Activated naive CD4-positive, alpha-beta T cell treated with anti-CD3 and anti-CD28 coated beads for 36 hours (primary cell): ENCODE measurements around the gene STAT5A. TPM values are rescaled to one million over a fixed set of nuclear protein-coding genes. Genes with fewer than 3 reads are reported as not detected.
"Not testable (repeated sequence)": the region's sequence is repeated elsewhere in the genome, so short reads cannot be mapped to it uniquely, and the experiment has no call there.

Experiments
- CTCF ChIA-PET: fragments of 350-600 bp; sonication (Branson Sonifier 250); formaldehyde crosslinking; loops from one replicate; lab custom pipeline; 2021; ENCODE audit warnings: antibody characterized with exemption; lab: Charles Lee
- DNase-seq: peaks from one replicate; pipeline ENCODE4 v3.0.0-alpha.2; 2020
- H3K27ac Mint-ChIP-seq: one replicate; pipeline ENCODE4 v1.8.0; 2021; ENCODE audit warnings: mild to moderate bottlenecking, mixed read lengths
- H3K27me3 Mint-ChIP-seq: one replicate; pipeline ENCODE4 v1.8.0; 2021; ENCODE audit warnings: low read depth, mixed read lengths
- H3K36me3 Mint-ChIP-seq: one replicate; pipeline ENCODE4 v1.8.0; 2021; ENCODE audit warnings: low read depth, mixed read lengths
- H3K4me1 Mint-ChIP-seq: one replicate; pipeline ENCODE4 v1.8.0; 2021; ENCODE audit warnings: low read depth, mixed read lengths
- H3K4me3 Mint-ChIP-seq: one replicate; pipeline ENCODE4 v1.8.0; 2021; ENCODE audit warnings: mild to moderate bottlenecking, moderate library complexity, mixed read lengths
- H3K9me3 Mint-ChIP-seq: one replicate; pipeline ENCODE4 v1.8.0; 2021; ENCODE audit warnings: mixed read lengths
- intact Hi-C: fragments of 100-400 bp; cut with micrococcal nuclease; formaldehyde crosslinking; loops from one replicate; pipeline ENCODE4 v1.15.1; 2023
- total RNA-seq, 2 experiments: library from RNA; stranded (reverse); gene quantifications; one replicate each; pipeline ENCODE4 v1.2.3, GENCODE V29; 2021

The STAT5A gene
- total RNA-seq, 2 experiments from 2014 or later = 165 to 174 TPM

DNA sequence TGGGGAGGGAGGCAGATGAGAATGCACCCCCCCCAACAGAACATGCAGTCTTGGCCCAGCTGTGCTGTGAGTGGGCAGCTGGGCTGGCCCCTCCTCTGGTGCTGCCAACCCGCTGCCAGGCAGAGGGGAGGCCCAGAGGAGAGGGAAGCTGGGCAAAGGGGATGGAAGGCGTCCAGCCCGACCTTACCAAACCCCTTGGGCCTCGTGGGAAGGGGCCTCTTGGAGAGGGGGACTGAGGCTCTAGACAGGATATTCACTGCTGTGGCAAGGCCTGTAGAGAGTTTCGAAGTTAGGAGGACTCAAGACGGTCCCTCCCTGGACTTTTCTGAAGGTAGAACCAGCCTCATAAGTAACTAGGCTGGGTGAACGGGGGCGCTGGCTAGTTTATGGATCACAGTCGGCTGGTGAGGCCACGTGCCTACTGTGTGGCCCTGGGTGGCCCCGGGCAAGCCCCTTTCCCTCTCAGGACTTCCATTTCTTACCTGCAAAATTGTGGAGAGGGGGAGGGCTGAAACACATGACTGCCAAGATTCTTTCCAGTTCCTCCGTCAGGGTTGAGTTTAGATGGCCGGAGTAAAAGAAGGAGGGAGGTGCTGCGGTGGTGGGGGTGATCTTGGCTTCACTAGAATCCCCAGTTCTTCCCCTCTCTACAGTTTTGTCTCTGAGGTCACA is 857 bp upstream of the STAT5A start:
- Mint-ChIP-seq H3K9me3 (no peaks in the 10 kb centered on the region), H3K4me3 (peak overlapping the region; percentile 86), H3K27ac (peak overlapping the region; percentile 95), H3K27me3 (no peaks in the 10 kb centered on the region), H3K4me1 (peaks cover 73% of the 10 kb centered on the region), H3K36me3 (peaks cover 39% of the 10 kb centered on the region)
- DNase-seq = peak; percentile 71
- CTCF ChIA-PET = interaction anchor here (0.7 to 3.4 kb wide), 6 partner anchors 10 to 98 kb away, joined by 3 to 41 read pairs (median 8); no protein-coding TSS in a partner anchor
- intact Hi-C loops = loop anchor here (1.0 to 5.0 kb wide), 4 partner anchors 10 to 105 kb away; partner anchors contain the start of gene KCNH4

DNA sequence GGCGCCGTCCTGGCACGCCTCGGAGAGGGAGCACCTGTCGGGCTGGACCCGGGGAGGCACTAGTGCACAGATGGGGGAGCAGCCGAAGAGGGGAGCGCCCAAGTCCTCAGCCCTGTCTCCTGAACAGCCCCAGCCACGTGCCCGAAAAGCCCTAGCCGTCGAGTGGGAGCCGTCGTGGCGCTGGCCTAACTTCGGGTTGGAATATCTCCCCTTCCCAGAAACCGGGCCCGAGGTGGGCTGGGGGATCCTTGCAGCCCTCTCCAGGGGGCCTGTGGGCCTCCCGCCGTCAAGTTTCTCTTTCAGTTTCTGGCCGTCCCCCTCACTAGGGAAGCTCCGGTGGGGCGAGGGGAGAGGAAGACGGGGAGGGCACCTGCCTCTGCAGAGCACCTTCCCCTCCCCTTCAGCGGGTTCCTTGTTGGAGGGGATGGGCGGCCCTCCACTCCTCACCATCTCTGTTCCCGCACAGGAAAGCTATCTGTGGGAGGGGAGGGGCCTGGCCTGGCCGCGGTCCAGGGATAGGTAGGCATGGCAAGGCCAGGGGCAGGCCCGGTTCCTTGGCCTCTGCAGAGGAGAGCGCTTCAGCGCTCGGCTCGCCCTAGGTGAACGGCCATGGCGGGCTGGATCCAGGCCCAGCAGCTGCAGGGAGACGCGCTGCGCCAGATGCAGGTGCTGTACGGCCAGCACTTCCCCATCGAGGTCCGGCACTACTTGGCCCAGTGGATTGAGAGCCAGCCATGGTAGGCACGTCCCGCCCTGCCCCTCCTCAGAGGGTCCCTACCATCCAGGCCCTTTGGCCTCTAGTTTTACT is 709 bp downstream of the STAT5A start:
- H3K9me3 Mint-ChIP-seq = no peaks in the 10 kb centered on the region
- peaks cover 66% of the 10 kb centered on the region for H3K4me1 Mint-ChIP-seq
- peak overlapping the region; percentile 86 for H3K4me3 Mint-ChIP-seq
- CTCF ChIA-PET = interaction anchor here (0.5 to 3.4 kb wide), 12 partner anchors 9 to 267 kb away, joined by 3 to 41 read pairs (median 4); no protein-coding TSS in a partner anchor
- H3K27me3 Mint-ChIP-seq = no peaks in the 10 kb centered on the region
- intact Hi-C loops = loop anchor here (1.0 to 5.0 kb wide), 3 partner anchors 22 to 107 kb away; partner anchors contain the start of gene KCNH4
- peaks cover 48% of the 10 kb centered on the region for H3K36me3 Mint-ChIP-seq
- DNase-seq = peak; percentile 72
- peak overlapping the region; percentile 87 for H3K27ac Mint-ChIP-seq

DNA sequence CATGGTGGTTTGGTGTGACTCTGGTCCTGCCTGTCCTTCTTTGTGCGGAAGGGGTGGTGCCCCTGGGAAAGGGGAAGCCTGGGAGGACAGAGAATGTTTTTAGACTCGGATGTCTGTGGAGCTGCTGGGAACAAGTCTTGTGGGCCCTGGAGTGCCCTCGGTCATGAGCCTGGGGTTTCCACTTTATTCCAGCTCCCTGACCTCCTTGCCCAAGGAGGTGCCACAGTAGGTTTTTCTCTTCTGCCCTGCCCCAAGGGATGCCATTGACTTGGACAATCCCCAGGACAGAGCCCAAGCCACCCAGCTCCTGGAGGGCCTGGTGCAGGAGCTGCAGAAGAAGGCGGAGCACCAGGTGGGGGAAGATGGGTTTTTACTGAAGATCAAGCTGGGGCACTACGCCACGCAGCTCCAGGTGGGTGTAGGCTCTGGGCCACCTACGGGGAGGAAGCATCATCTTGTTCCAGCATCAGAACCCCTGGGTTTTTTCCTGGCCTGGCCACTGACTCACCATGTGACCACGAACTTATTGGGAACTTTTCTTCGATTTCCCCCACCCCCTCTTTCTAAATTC is 1.4 kb downstream of the STAT5A start:
- DNase-seq = peak; percentile 74
- Mint-ChIP-seq H3K27me3 (no peaks in the 10 kb centered on the region), H3K36me3 (peaks cover 53% of the 10 kb centered on the region), H3K4me1 (peaks cover 62% of the 10 kb centered on the region), H3K9me3 (no peaks in the 10 kb centered on the region), H3K27ac (peak overlapping the region; percentile 87), H3K4me3 (peak overlapping the region; percentile 86)
- CTCF ChIA-PET = interaction anchor here (0.5 to 3.4 kb wide), 11 partner anchors 10 to 268 kb away, joined by 3 to 41 read pairs (median 4); no protein-coding TSS in a partner anchor
- intact Hi-C loops = loop anchor here (1.0 to 5.0 kb wide), 2 partner anchors 67 to 107 kb away; partner anchors contain the start of gene KCNH4

DNA sequence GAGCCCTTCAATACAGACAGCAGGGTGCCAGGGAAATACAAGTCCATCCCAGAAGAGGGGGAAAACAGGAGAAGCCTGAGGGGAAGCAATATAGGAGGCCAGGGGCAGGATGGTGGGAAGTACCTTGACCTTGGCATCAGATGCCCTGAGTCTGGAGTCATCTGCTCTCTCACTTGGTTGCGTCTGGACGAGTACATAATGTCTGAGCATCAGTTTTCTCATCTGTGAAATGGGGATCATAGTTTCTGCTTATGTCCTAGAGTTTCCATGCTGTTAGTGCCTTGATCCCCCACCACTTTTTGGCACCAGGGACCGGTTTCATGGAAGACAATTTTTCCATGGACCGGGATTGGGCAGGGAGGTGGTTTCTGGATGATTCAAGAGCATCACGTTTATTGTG is 2.3 kb downstream of the STAT5A start:
- DNase-seq = no peak
- Mint-ChIP-seq H3K36me3 (peaks cover 62% of the 10 kb centered on the region), H3K27me3 (no peaks in the 10 kb centered on the region), H3K9me3 (no peaks in the 10 kb centered on the region), H3K27ac (peak overlapping the region; percentile 87), H3K4me1 (peaks cover 61% of the 10 kb centered on the region), H3K4me3 (peak overlapping the region; percentile 86)
- intact Hi-C loops = no loop called here
- CTCF ChIA-PET = interaction anchor here (1.4 to 3.4 kb wide), 5 partner anchors 11 to 68 kb away, joined by 3 to 41 read pairs (median 4); no protein-coding TSS in a partner anchor

DNA sequence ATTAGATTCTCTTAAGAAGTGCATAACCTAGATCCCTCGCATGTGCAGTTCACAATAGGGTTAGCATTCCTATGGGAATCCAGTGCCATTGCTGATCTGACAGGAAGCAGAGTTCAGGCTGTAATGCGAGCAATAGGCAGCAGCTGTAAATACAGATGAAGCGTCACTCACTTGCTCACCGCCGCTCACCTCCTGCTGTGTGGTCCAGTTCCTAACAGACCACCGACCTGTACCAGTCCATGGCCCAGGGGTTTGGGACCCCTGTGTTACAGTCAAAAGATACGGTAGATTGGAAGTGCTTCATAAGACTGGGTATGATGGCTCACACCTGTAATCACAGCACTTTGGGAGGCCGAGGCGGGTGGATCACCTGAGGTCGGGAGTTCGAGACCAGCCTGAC is 2.8 kb downstream of the STAT5A start:
- Mint-ChIP-seq H3K4me1 (peaks cover 57% of the 10 kb centered on the region), H3K4me3 (peak overlapping the region; percentile 43), H3K36me3 (peaks cover 66% of the 10 kb centered on the region), H3K27ac (peak overlapping the region; percentile 87), H3K9me3 (no peaks in the 10 kb centered on the region), H3K27me3 (no peaks in the 10 kb centered on the region)
- intact Hi-C loops = no loop called here
- CTCF ChIA-PET = interaction anchor here (1.6 to 3.4 kb wide), 3 partner anchors 42 to 69 kb away, joined by 4 to 41 read pairs (median 9); no protein-coding TSS in a partner anchor
- DNase-seq = no peak

DNA sequence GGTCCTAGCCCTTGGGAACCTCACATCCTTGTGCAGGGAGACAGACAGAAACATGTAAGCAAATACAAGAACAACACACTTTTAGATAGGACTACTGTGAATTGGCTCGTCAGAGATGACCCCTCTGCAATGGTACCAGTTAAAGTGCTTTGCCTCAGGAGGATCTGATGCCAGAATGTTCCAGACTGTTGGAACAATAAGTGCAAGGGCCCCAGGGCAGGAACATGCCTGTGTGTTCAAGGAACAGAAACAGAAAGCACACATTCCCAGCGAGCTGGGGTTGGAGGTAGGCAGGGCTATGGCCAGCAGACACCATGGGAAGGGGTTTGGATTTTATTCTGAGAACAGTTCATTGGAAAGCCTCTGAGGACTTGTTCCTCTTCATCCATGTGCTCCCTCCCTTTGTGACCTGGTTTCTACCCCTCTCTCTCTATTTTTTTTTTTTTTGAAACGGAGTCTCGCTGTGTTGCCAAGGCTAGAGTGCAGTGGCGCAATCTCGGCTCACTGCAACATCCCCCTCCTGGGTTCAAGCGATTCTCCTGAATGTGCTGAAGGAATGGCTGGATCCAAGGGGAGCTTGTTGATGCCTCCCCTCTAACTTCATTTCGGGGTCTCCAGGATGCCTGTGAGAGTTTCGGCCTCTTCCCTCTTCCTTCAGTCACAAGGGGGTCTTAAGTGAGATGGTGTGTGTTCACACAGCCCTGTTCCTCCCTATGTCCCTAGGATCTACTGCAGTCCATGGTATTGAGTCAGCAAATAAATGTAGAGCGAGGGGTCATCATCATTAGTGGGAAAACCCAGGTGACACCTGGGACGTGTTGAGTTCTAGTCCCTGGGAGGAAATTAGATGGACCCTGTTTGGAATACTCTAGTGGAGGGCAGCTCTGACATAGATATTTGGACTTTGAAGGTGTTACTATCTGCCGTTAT is 6.4 kb downstream of the STAT5A start:
- no peak overlapping the region for H3K4me3 Mint-ChIP-seq
- intact Hi-C loops = no loop called here
- peak overlapping the region; percentile 76 for H3K27ac Mint-ChIP-seq
- CTCF ChIA-PET = interaction anchor here (0.6 to 4.1 kb wide), 7 partner anchors 13 to 219 kb away, joined by 3 to 20 read pairs (median 3); no protein-coding TSS in a partner anchor
- peaks cover 42% of the 10 kb centered on the region for H3K4me1 Mint-ChIP-seq
- H3K36me3 Mint-ChIP-seq = peaks cover 61% of the 10 kb centered on the region
- H3K9me3 Mint-ChIP-seq = no peaks in the 10 kb centered on the region
- DNase-seq = no peak
- H3K27me3 Mint-ChIP-seq = no peaks in the 10 kb centered on the region

DNA sequence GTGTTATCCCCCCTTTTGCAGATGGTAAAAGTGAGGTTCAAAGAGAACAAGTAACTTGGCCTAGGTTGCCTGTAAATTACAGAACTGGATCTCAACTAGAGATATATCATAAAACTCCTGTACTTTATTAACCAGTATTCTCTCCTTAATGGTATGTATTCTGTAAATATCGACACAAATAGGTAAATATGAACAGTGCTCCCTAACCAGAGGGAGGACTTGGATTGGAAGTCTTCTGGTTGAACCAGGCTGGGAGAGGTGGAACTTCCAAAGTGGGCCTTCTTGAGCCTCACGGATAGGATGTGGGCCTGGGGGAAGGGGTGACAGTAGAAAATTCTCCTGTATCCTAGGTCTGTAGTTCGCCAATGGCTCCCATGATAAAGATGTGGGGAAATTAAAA is 7.7 kb downstream of the STAT5A start:
- H3K27ac Mint-ChIP-seq = no peak overlapping the region
- H3K4me1 Mint-ChIP-seq = peaks cover 29% of the 10 kb centered on the region
- CTCF ChIA-PET = interaction anchor here (0.6 to 4.1 kb wide), 4 partner anchors 14 to 74 kb away, joined by 3 to 20 read pairs (median 4); no protein-coding TSS in a partner anchor
- no peak for DNase-seq
- H3K27me3 Mint-ChIP-seq = no peaks in the 10 kb centered on the region
- H3K36me3 Mint-ChIP-seq = peaks cover 55% of the 10 kb centered on the region
- intact Hi-C loops = no loop called here
- no peaks in the 10 kb centered on the region for H3K9me3 Mint-ChIP-seq
- no peak overlapping the region for H3K4me3 Mint-ChIP-seq

DNA sequence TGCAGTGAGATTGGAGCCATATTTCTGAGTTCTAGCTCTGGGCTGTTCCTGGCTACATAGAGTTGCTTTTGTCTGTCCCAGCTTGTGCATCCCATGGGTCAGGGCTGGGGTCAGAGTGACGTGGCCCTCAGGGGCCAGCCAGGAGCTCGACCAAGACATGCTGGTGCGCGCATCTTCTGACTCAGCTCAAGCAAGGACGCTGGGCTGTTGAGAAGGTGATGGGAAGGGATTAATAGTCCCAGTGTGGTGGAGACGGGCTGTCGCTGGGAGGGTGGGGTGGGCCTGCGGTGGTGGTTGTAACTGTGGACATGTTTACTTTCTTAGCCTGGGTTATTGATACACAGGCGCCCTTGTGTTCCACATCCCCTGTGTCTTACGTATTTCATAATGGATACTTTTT is 9.5 kb downstream of the STAT5A start:
- H3K27ac Mint-ChIP-seq, H3K27me3 Mint-ChIP-seq, intact Hi-C loops, H3K9me3 Mint-ChIP-seq, H3K4me3 Mint-ChIP-seq, DNase-seq: not testable (repeated sequence)
- peaks cover 58% of the 10 kb centered on the region for H3K36me3 Mint-ChIP-seq
- CTCF ChIA-PET = interaction anchor here (1.5 kb wide), 1 partner anchor 12 kb away, joined by 3 read pairs; no protein-coding TSS in a partner anchor
- H3K4me1 Mint-ChIP-seq = peaks cover 26% of the 10 kb centered on the region

DNA sequence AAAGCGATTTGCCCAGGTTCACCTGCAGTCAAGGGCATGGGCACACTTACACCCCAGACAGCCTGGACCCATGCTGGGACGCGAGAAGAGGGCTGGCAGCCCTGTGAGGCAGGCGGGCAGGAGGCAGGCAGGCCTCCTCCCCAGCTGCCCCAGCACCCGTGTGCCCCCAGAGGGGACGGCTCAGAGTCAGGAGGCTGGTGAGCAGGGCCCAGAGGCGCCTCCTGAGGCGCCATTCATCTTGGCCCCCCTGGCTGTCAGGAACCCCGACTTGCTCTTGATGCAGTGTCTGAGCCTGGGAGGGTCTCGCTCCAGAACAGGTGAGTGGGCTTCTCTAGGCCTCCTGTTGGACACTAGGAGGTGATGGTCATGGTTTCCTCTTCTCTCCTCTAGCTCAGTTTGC is 11.1 kb downstream of the STAT5A start:
- H3K9me3 Mint-ChIP-seq, H3K27me3 Mint-ChIP-seq, CTCF ChIA-PET, DNase-seq, H3K4me3 Mint-ChIP-seq, intact Hi-C loops, H3K27ac Mint-ChIP-seq: not testable (repeated sequence)
- H3K4me1 Mint-ChIP-seq = peaks cover 26% of the 10 kb centered on the region
- H3K36me3 Mint-ChIP-seq = peaks cover 63% of the 10 kb centered on the region

DNA sequence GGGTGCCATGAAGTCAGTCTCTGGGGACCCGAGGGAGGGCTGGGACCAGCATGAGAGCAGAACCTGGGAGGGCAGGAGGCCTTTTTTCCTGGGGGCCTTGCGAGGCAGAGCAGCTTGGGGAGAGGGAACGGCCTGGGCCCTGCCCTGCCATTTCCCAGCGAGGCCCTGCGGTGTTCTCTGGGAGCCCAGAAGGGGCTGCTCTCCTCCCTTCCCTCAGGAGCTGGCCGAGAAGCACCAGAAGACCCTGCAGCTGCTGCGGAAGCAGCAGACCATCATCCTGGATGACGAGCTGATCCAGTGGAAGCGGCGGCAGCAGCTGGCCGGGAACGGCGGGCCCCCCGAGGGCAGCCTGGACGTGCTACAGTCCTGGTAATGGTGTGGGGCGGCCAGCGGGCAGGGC is 11.6 kb downstream of the STAT5A start:
- DNase-seq, H3K27ac Mint-ChIP-seq, intact Hi-C loops, CTCF ChIA-PET, H3K4me3 Mint-ChIP-seq, H3K9me3 Mint-ChIP-seq, H3K27me3 Mint-ChIP-seq: not testable (repeated sequence)
- Mint-ChIP-seq H3K4me1 (peaks cover 31% of the 10 kb centered on the region), H3K36me3 (peaks cover 63% of the 10 kb centered on the region)

DNA sequence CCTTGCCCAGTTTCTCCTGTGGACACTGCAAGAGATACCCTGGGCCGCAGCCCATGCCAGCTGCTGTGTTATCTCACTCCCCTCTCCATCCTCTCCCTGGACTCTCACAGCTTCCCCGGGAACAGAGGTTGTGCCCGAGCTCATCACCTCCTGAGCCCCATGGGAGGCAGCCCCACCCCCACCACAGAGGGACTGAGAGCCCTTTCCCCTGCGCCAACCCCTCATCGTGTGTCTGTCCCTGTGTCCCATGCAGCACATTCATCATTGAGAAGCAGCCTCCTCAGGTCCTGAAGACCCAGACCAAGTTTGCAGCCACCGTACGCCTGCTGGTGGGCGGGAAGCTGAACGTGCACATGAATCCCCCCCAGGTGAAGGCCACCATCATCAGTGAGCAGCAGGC is 12.7 kb downstream of the STAT5A start:
- Mint-ChIP-seq H3K4me3 (no peak overlapping the region), H3K4me1 (peaks cover 29% of the 10 kb centered on the region), H3K36me3 (peaks cover 59% of the 10 kb centered on the region), H3K27ac (no peak overlapping the region), H3K27me3 (no peaks in the 10 kb centered on the region), H3K9me3 (no peaks in the 10 kb centered on the region)
- DNase-seq = no peak
- CTCF ChIA-PET = interaction anchor here (0.7 to 1.9 kb wide), 3 partner anchors 12 to 112 kb away, joined by 3 to 5 read pairs (median 3); no protein-coding TSS in a partner anchor
- intact Hi-C loops = no loop called here
